GM12878 (cell line): ENCODE data around the gene ZNFX1. TPM values are rescaled to one million over a fixed set of nuclear protein-coding genes. Genes with fewer than 3 reads are reported as not detected.

Experiments
- ATAC-seq: fragments of 200-7000 bp; cut with Tn5 transposase; 3 replicates; pipeline ENCODE4 v1.9.1; 2020; ENCODE audit warnings: mild to moderate bottlenecking, moderate library complexity
- BruUV-seq: library from RNA; stranded (reverse); fragments of 400-500 nt; replicated peaks from 2 replicates; lab custom pipeline; 2021; lab: Mats Ljungman, UMichigan
- CTCF ChIA-PET: fragments of 300-600 bp; sonication (Branson Sonifier 250); formaldehyde crosslinking; extraction: SDS; loops from one replicate; lab custom pipeline; 2021; ENCODE audit warnings: inconsistent platforms; lab: Yijun Ruan, JAX
- POLR2A ChIA-PET: fragments of 350-600 bp; formaldehyde crosslinking; extraction: SDS; loops from one replicate; lab custom pipeline; 2021; ENCODE audit warnings: inconsistent platforms; lab: Charles Lee
- RAD21 ChIA-PET: fragments of 300-600 bp; sonication (Branson Sonifier 250); formaldehyde crosslinking; loops from one replicate; lab custom pipeline; 2023; ENCODE audit warnings: antibody characterized with exemption; ENCODE audit not compliant: unreplicated experiment; lab: Charles Lee
- SMC1A ChIA-PET: fragments of 300-600 bp; sonication (Branson Sonifier 250); formaldehyde crosslinking; loops from one replicate; lab custom pipeline; 2023; ENCODE audit not compliant: unreplicated experiment, uncharacterized antibody; lab: Charles Lee
- DNase-seq: peaks from one replicate; pipeline ENCODE4 v3.0.0-alpha.2; 2011; ENCODE audit warnings: low read depth, low spot score
- FAIRE-seq: peaks from 3 replicates; lab custom pipeline; 2011; peaks lifted over from hg19 to GRCh38; lab: Jason Lieb, UNC
- H2AFZ ChIP-seq: 2 replicates; pipeline ENCODE4 v1.6.0; 2011; ENCODE audit warnings: low read depth, low read length, control low read depth; ENCODE audit not compliant: control insufficient read depth
- H3K27ac ChIP-seq: 2 replicates; pipeline ENCODE4 v1.5.1; 2011; ENCODE audit warnings: control low read depth; ENCODE audit not compliant: control insufficient read depth, insufficient read depth
- H3K27me3 ChIP-seq, 2 experiments: replicated peaks in 1 of 2; 2 replicates each; pipeline versions ENCODE4 v1.6.0 to v1.6.1; 2011; ENCODE audit warnings: low read length in 1 of 2; ENCODE audit not compliant: control insufficient read depth in 2 of 2, insufficient read depth in 2 of 2
- H3K36me3 ChIP-seq, 2 experiments: 2 replicates each; pipeline ENCODE4 v1.5.1; 2011; ENCODE audit warnings: low read length in 1 of 2; ENCODE audit not compliant: control insufficient read depth in 2 of 2, insufficient read depth in 2 of 2
- H3K4me1 ChIP-seq: 2 replicates; pipeline ENCODE4 v1.6.1; 2011; ENCODE audit warnings: mild to moderate bottlenecking, low read length, moderate library complexity, mixed read lengths; ENCODE audit not compliant: control insufficient read depth, insufficient read depth
- H3K4me2 ChIP-seq: 2 replicates; pipeline ENCODE4 v1.6.0; 2011; ENCODE audit warnings: control low read depth; ENCODE audit not compliant: control insufficient read depth, insufficient read depth
- H3K4me3 ChIP-seq: fragments of 200-600 bp; sonication (generic); 2 replicates; pipeline ENCODE4 v1.5.1; 2016
- H3K79me2 ChIP-seq: 2 replicates; pipeline ENCODE4 v1.6.0; 2011; ENCODE audit warnings: low read length; ENCODE audit not compliant: control insufficient read depth, insufficient read depth
- H3K9ac ChIP-seq: 2 replicates; pipeline ENCODE4 v1.8.0; 2011; ENCODE audit warnings: low read length, control low read depth, mixed read lengths; ENCODE audit not compliant: control insufficient read depth, insufficient read depth
- H3K9me3 ChIP-seq: replicated peaks from 3 replicates; pipeline ENCODE4 v1.5.1; 2011; ENCODE audit warnings: mild to moderate bottlenecking, low read length; ENCODE audit not compliant: control insufficient read depth, insufficient read depth
- H4K20me1 ChIP-seq: 2 replicates; pipeline ENCODE4 v1.6.0; 2011; ENCODE audit not compliant: control insufficient read depth, insufficient read depth
- CHD4 ChIP-seq: fragments of 200-600 bp; sonication (generic); IDR thresholded peaks from 2 replicates; pipeline ENCODE4 v1.6.1; 2016; ENCODE audit warnings: mild to moderate bottlenecking
- ELK1 ChIP-seq: IDR thresholded peaks from 2 replicates; pipeline ENCODE4 v1.6.1; 2012; ENCODE audit warnings: low read depth, low read length, improper control_type of control experiment
- HSF1 ChIP-seq: fragments of 150-350 bp; IDR thresholded peaks from 2 replicates; pipeline ENCODE4 v1.6.1; 2014; ENCODE audit warnings: mild to moderate bottlenecking, low read depth, low read length
- IRF5 ChIP-seq: fragments of 450-650 bp; IDR thresholded peaks from 2 replicates; pipeline ENCODE4 v1.6.1; 2017; ENCODE audit warnings: borderline replicate concordance
- NBN ChIP-seq: fragments of 450-650 bp; IDR thresholded peaks from 2 replicates; pipeline ENCODE4 v1.6.1; 2016
- RB1 ChIP-seq: fragments of 450-650 bp; formaldehyde crosslinking; IDR thresholded peaks from 2 replicates; pipeline ENCODE4 v1.6.1; 2017; ENCODE audit warnings: mild to moderate bottlenecking, borderline replicate concordance
- TCF7 ChIP-seq: IDR thresholded peaks from 2 replicates; pipeline ENCODE4 v1.6.1; 2014; ENCODE audit warnings: antibody characterized with exemption, borderline replicate concordance
- ZNF217 ChIP-seq: fragments of 450-650 bp; IDR thresholded peaks from 2 replicates; pipeline ENCODE4 v1.6.1; 2017; ENCODE audit warnings: antibody characterized with exemption, mild to moderate bottlenecking
- WGBS: methylation state at CpG from one replicate; pipeline ENCODE4 v1.1.6; 2016; ENCODE audit warnings: low lambda C conversion rate; ENCODE audit not compliant: insufficient replicate concordance, insufficient coverage; ENCODE audit errors: missing lambda C conversion rate; 5-methylcytosine and 5-hydroxymethylcytosine counted together
- in situ Hi-C: fragments of 300-500 bp; cut with MboI; formaldehyde crosslinking; loops from 9 replicates; pipeline ENCODE4 v1.14.3; 2018; ENCODE audit warnings: mixed read lengths
- intact Hi-C: fragments of 100-400 bp; cut with micrococcal nuclease; formaldehyde crosslinking; loops from one replicate; pipeline ENCODE4 v1.14.2; 2022; ENCODE audit not compliant: unreplicated experiment
- polyA plus RNA-seq, 11 experiments: library from polyadenylated mRNA; depleted of rRNA in 4 of 11; unstranded in 6 of 11; stranded (reverse) in 5 of 11; fragments of >200 nt; fragmentation: Nextera tagmentation in 4 of 11; fragmentation: Illumina TruSeq in 1 of 11; extraction: Ambion mirVana in 4 of 11; extraction: Trizol in 1 of 11; gene quantifications; 1 replicate in 1 of 11; 2 replicates in 10 of 11; pipeline versions ENCODE4 v1.2.1 to v1.2.3, GENCODE V29; 2011 to 2016; ENCODE audit warnings: inconsistent platforms in 2 of 11, missing spikeins in 2 of 11, low read depth in 1 of 11
- total RNA-seq, 4 experiments: library from RNA; depleted of rRNA in 3 of 4; stranded (reverse); fragments of >200 nt in 3 of 4; fragmentation: Illumina TruSeq in 1 of 4; extraction: Trizol in 1 of 4; gene quantifications; 2 replicates each; pipeline versions ENCODE4 v1.2.1 to v1.2.3, GENCODE V29; 2013 to 2021

ZNFX1 gene
- total and polyA plus RNA-seq, 10 of the 15 experiments (the other 5 are each of a cell fraction or from before 2014, with no cell fraction given), result 7.4 to 31.5 (median 25.6) TPM

GRCh38 chr20:49319208-49319809 lies 41.5 kb upstream of the ZNFX1 start:
- Histone ChIP-seq H3K4me2 (no peak overlapping the region), H4K20me1 (no peaks in the 10 kb centered on the region), H3K36me3 (no peaks in the 10 kb centered on the region), H3K9me3 (no peaks in the 10 kb centered on the region), H3K4me3 (no peak overlapping the region), H2AFZ (no peak overlapping the region), H3K9ac (no peak overlapping the region), H3K79me2 (no peaks in the 10 kb centered on the region), H3K27me3 (peaks cover 11 to 21% of the 10 kb centered on the region in 2 experiments), H3K27ac (no peak overlapping the region), H3K4me1 (no peaks in the 10 kb centered on the region)
- no peak for DNase-seq
- RAD21 ChIA-PET, result interaction anchor here (0.7 kb wide), 1 partner anchor 26 kb away, joined by 3 read pairs; no protein-coding TSS in a partner anchor
- no peak for TF ChIP-seq CHD4
- TF ChIP-seq NBN, result no peak
- no peak for TF ChIP-seq TCF7
- TF ChIP-seq HSF1, result no peak
- no peak for TF ChIP-seq ELK1
- no peak for TF ChIP-seq IRF5
- no peak for TF ChIP-seq ZNF217
- TF ChIP-seq RB1, result no peak
- SMC1A ChIA-PET, result interaction anchor here (0.7 to 1.7 kb wide), 4 partner anchors 30 to 95 kb away, joined by 3 to 6 read pairs (median 3); no protein-coding TSS in a partner anchor
- in situ Hi-C loops, result no loop called here
- no peak for FAIRE-seq
- WGBS, result 20% methylated on average over 24 of the region's 25 CpGs
- POLR2A ChIA-PET, result no interaction called here
- CTCF ChIA-PET, result no interaction called here
- intact Hi-C loops, result no loop called here
- no TSS peak for BruUV-seq
- no peak for ATAC-seq
